SK-N-SH (cell line): ENCODE measurements around the gene GNB1L. TPM values are rescaled to one million over a fixed set of nuclear protein-coding genes. Genes with fewer than 3 reads are reported as not detected.

Source experiments
- CTCF ChIA-PET: fragments of 300-600, 350-600 bp; formaldehyde crosslinking; extraction: SDS; loops from one replicate; lab custom pipeline; 2021; lab: Yijun Ruan, JAX
- POLR2A ChIA-PET: fragments of 350-600 bp; sonication (Branson Sonifier 250); formaldehyde crosslinking; extraction: SDS; loops from one replicate; lab custom pipeline; 2020; ENCODE audit warnings: antibody characterized with exemption, inconsistent platforms; lab: Yijun Ruan, JAX
- DNase-seq: peaks from one replicate; pipeline ENCODE4 v3.0.0; 2012
- H2AFZ ChIP-seq: fragments of 200-600 bp; sonication (generic); 2 replicates; pipeline ENCODE4 v1.8.1; 2016; ENCODE audit warnings: antibody characterized with exemption, mild to moderate bottlenecking, low read depth
- H3F3A ChIP-seq: fragments of 200-600 bp; sonication (generic); replicated peaks from 2 replicates; pipeline ENCODE3; 2016; ENCODE audit warnings: antibody characterized with exemption, mild to moderate bottlenecking; ENCODE audit not compliant: insufficient read depth
- H3K27ac ChIP-seq, 2 experiments: fragments of 200-500 bp in 1 of 2; fragments of 200-600 bp in 1 of 2; sonication (Bioruptor generic) in 1 of 2; sonication (generic), shearing (Covaris generic) in 1 of 2; 2 replicates each; pipeline versions ENCODE4 v1.5.1 to v1.6.1; 2014 to 2016; ENCODE audit warnings: low read depth in 2 of 2, inconsistent platforms in 1 of 2, low read length in 1 of 2, mild to moderate bottlenecking in 1 of 2, mixed read lengths in 1 of 2
- H3K27me3 ChIP-seq: fragments of 200-600 bp; sonication (generic), shearing (Covaris generic); 2 replicates; pipeline ENCODE4 v1.6.1; 2016; ENCODE audit warnings: mixed run types; ENCODE audit not compliant: insufficient read depth
- H3K36me3 ChIP-seq, 2 experiments: fragments of 200-500 bp in 1 of 2; fragments of 200-600 bp in 1 of 2; sonication (Bioruptor generic) in 1 of 2; sonication (generic) in 1 of 2; replicated peaks in 1 of 2; 2 replicates each; pipeline versions ENCODE3 to v1.5.1; 2014 to 2016; ENCODE audit warnings: low read length in 1 of 2, mild to moderate bottlenecking in 1 of 2; ENCODE audit not compliant: insufficient read depth in 2 of 2, control insufficient read depth in 1 of 2
- H3K4me1 ChIP-seq, 2 experiments: fragments of 200-500 bp in 1 of 2; fragments of 200-600 bp in 1 of 2; sonication (Bioruptor generic) in 1 of 2; sonication (generic), shearing (Covaris generic) in 1 of 2; 2 replicates each; pipeline versions ENCODE4 v1.5.1 to v1.6.1; 2014 to 2016; ENCODE audit warnings: low read depth in 1 of 2, low read length in 1 of 2, mixed run types in 1 of 2; ENCODE audit not compliant: insufficient read depth in 2 of 2, control insufficient read depth in 1 of 2
- H3K4me2 ChIP-seq: fragments of 200-600 bp; sonication (generic), shearing (Covaris generic); 2 replicates; pipeline ENCODE4 v1.6.1; 2017; ENCODE audit warnings: mixed run types
- H3K4me3 ChIP-seq, 2 experiments: fragments of 200-500 bp in 1 of 2; fragments of 200-600 bp in 1 of 2; sonication (Bioruptor generic) in 1 of 2; sonication (generic), shearing (Covaris generic) in 1 of 2; 2 replicates each; pipeline versions ENCODE4 v1.5.1 to v1.8.1; 2014 to 2016; ENCODE audit warnings: low read depth in 2 of 2, inconsistent platforms in 1 of 2, low read length in 1 of 2, mild to moderate bottlenecking in 1 of 2, mixed read lengths in 1 of 2, moderate library complexity in 1 of 2
- H3K79me2 ChIP-seq: fragments of 200-600 bp; sonication (generic); 2 replicates; pipeline ENCODE4 v1.8.1; 2017; ENCODE audit warnings: mild to moderate bottlenecking; ENCODE audit not compliant: insufficient read depth
- H3K9ac ChIP-seq: fragments of 200-600 bp; sonication (generic); 2 replicates; pipeline ENCODE4 v1.6.1; 2017; ENCODE audit warnings: mixed run types
- H3K9me2 ChIP-seq: fragments of 200-600 bp; sonication (generic); 2 replicates; pipeline ENCODE4 v1.6.1; 2017; ENCODE audit warnings: mixed run types
- H3K9me3 ChIP-seq: fragments of 200-600 bp; sonication (generic); 2 replicates; pipeline ENCODE4 v1.6.1; 2017; ENCODE audit warnings: mixed run types, mild to moderate bottlenecking, moderate library complexity
- H4K20me1 ChIP-seq: fragments of 200-600 bp; sonication (generic); 2 replicates; pipeline ENCODE4 v1.6.1; 2017; ENCODE audit warnings: mild to moderate bottlenecking, mixed run types; ENCODE audit not compliant: insufficient read depth
- ELF1 ChIP-seq: IDR thresholded peaks from 2 replicates; pipeline ENCODE4 v1.4.0; 2012
- EP300 ChIP-seq, 2 experiments: IDR thresholded peaks; 2 replicates each; pipeline versions ENCODE4 v1.4.0 to v1.6.1; 2012; ENCODE audit warnings: borderline replicate concordance in 1 of 2, low read depth in 1 of 2, low read length in 1 of 2
- FOSL2 ChIP-seq: IDR thresholded peaks from 2 replicates; pipeline ENCODE4 v1.4.0; 2012; ENCODE audit warnings: low read depth, mild to moderate bottlenecking, moderate library complexity, borderline replicate concordance
- FOXJ3 ChIP-seq: sonication (generic); formaldehyde crosslinking; IDR thresholded peaks from 2 replicates; pipeline ENCODE4 v1.5.1; 2020; ENCODE audit warnings: mild to moderate bottlenecking, missing genetic modification reagents
- FOXM1 ChIP-seq: IDR thresholded peaks from 2 replicates; pipeline ENCODE4 v1.4.0; 2012; ENCODE audit warnings: low read depth, mild to moderate bottlenecking
- GABPA ChIP-seq: IDR thresholded peaks from 2 replicates; pipeline ENCODE4 v1.4.0; 2012; ENCODE audit warnings: low read depth, mild to moderate bottlenecking
- GATA2 ChIP-seq: sonication (generic); formaldehyde crosslinking; IDR thresholded peaks from 2 replicates; pipeline ENCODE4 v1.5.0; 2020; ENCODE audit warnings: mild to moderate bottlenecking, missing genetic modification reagents
- JUND ChIP-seq: IDR thresholded peaks from 2 replicates; pipeline ENCODE4 v1.4.0; 2012
- MEF2A ChIP-seq: IDR thresholded peaks from 2 replicates; pipeline ENCODE4 v1.4.0; 2012; ENCODE audit warnings: low read depth, borderline replicate concordance
- MXI1 ChIP-seq: IDR thresholded peaks from 2 replicates; pipeline ENCODE4 v1.6.1; 2012; ENCODE audit warnings: mild to moderate bottlenecking, low read depth, low read length, improper control_type of control experiment
- NFIC ChIP-seq: IDR thresholded peaks from 2 replicates; pipeline ENCODE4 v1.4.0; 2012; ENCODE audit warnings: borderline replicate concordance
- NRF1 ChIP-seq: IDR thresholded peaks from 2 replicates; pipeline ENCODE4 v1.6.1; 2012; ENCODE audit warnings: low read depth, mild to moderate bottlenecking, low read length
- POLR2AphosphoS5 ChIP-seq: IDR thresholded peaks from 2 replicates; pipeline ENCODE4 v1.6.1; 2012; ENCODE audit warnings: low read depth, low read length
- RXRA ChIP-seq: IDR thresholded peaks from 2 replicates; pipeline ENCODE4 v1.4.0; 2012; ENCODE audit warnings: low read depth, mild to moderate bottlenecking, borderline replicate concordance
- SIN3A ChIP-seq: IDR thresholded peaks from 2 replicates; pipeline ENCODE4 v1.6.1; 2012; ENCODE audit warnings: low read depth, mild to moderate bottlenecking, low read length, moderate library complexity, borderline replicate concordance
- TAF1 ChIP-seq: IDR thresholded peaks from 2 replicates; pipeline ENCODE4 v1.6.1; 2012; ENCODE audit warnings: low read depth, mild to moderate bottlenecking, low read length, moderate library complexity, borderline replicate concordance
- TCF12 ChIP-seq: IDR thresholded peaks from 2 replicates; pipeline ENCODE4 v1.4.0; 2012
- TEAD4 ChIP-seq: IDR thresholded peaks from 2 replicates; pipeline ENCODE4 v1.4.0; 2012; ENCODE audit warnings: mild to moderate bottlenecking, borderline replicate concordance; ENCODE audit not compliant: insufficient read depth
- YY1 ChIP-seq: IDR thresholded peaks from 2 replicates; pipeline ENCODE4 v1.4.0; 2012; ENCODE audit warnings: low read depth, mild to moderate bottlenecking
- WGBS: methylation state at CpG from one replicate; pipeline ENCODE4 v1.1.6; 2017; ENCODE audit warnings: low lambda C conversion rate; 5-methylcytosine and 5-hydroxymethylcytosine counted together
- polyA plus RNA-seq, 3 experiments: library from polyadenylated mRNA; depleted of rRNA; stranded (reverse); fragments of >200 nt; gene quantifications; 2 replicates each; pipeline ENCODE4 v1.2.3, GENCODE V29; 2012
- TF ChIP-seq, protein P1 (sequence below): fragments of 150-350 bp; IDR thresholded peaks from 2 replicates; pipeline ENCODE4 v1.6.1; 2016; ENCODE audit warnings: mild to moderate bottlenecking, low read depth, low read length
- TF ChIP-seq, protein P2 (sequence below): fragments of 150-350 bp; IDR thresholded peaks from 2 replicates; pipeline ENCODE4 v1.6.1; 2017; ENCODE audit warnings: antibody characterized with exemption, low read length, low read depth, borderline replicate concordance
- TF ChIP-seq, protein P3 (sequence below): IDR thresholded peaks from 2 replicates; pipeline ENCODE4 v1.4.0; 2012; ENCODE audit warnings: low read depth
- TF ChIP-seq, protein P4 (sequence below): fragments of 200-600 bp; sonication (generic); IDR thresholded peaks from 2 replicates; pipeline ENCODE4 v1.6.1; 2017; ENCODE audit warnings: antibody characterized with exemption, mild to moderate bottlenecking, moderate library complexity
- TF ChIP-seq, protein P5 (sequence below): IDR thresholded peaks from 2 replicates; pipeline ENCODE4 v1.6.1; 2012; ENCODE audit warnings: mild to moderate bottlenecking, low read depth, low read length, moderate library complexity

The GNB1L gene
- polyA plus RNA-seq, 1 of the 3 experiments (the other 2 are of a cell fraction), result 5.9 TPM

DNA sequence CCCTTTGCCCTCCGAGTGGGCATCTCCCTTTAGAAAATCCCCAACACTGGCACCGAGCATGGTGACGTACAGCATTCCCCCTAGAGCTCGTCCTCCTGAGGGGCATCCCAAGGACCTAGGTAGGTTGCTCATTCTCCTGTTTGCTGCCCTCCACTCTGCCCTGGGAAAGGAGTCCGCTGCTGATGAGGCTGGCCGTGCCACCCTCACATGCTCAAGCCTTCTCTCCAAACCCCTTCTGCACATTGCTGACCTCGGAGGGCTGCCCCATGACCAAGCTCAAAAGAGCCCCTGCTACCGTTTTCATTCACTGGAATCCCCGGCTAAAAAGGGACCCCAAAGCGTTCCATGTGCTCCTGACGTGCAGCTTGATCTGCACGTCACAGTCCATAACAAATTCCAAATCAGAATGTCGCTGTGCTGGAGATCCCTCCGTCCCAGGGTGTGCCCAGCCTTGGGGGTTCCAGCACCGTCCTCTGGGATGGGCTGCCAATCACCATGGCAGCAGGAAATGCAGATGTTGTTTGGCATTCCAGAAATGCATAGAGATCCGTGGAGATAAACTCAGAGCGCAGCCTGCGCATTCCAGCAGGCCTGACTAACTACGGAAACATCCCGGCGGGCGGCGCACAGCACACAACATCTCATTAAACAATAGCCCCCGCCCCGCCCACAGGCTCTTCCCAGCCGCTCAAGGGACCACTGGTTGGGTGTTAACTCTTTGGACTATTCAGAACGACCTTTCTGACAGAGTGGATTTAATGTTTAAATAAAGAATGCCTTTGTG lies 26.3 kb upstream of the GNB1L start:
- Histone ChIP-seq H2AFZ (no peak overlapping the region), H3K9me2 (no peaks in the 10 kb centered on the region), H4K20me1 (no peaks in the 10 kb centered on the region), H3K9ac (peak overlapping the region; percentile 62), H3K27ac (peak overlapping the region; percentile 58 to 73; a peak in 3 of 4 replicates), H3K36me3 (no peaks in the 10 kb centered on the region), H3K27me3 (no peaks in the 10 kb centered on the region), H3K9me3 (no peaks in the 10 kb centered on the region), H3K4me2 (peak overlapping the region; percentile 52), H3K4me1 (peaks cover 39 to 41% of the 10 kb centered on the region in 2 experiments; a peak in 3 of 4 replicates), H3K79me2 (peaks cover 26% of the 10 kb centered on the region; the same call in 1 of the 2 replicates), H3K4me3 (no peak overlapping the region; a peak in 1 of 4 replicates), H3F3A (peaks cover 18% of the 10 kb centered on the region)
- DNase-seq, result peak; percentile 51
- WGBS, result 23% methylated on average over 16 of the region's 27 CpGs
- POLR2A ChIA-PET, result no interaction called here
- CTCF ChIA-PET, result interaction anchor here (1.4 to 3.3 kb wide), 4 partner anchors 10 to 150 kb away, joined by 5 to 23 read pairs (median 6); no protein-coding TSS in a partner anchor
- TF ChIP-seq, protein P1, sequence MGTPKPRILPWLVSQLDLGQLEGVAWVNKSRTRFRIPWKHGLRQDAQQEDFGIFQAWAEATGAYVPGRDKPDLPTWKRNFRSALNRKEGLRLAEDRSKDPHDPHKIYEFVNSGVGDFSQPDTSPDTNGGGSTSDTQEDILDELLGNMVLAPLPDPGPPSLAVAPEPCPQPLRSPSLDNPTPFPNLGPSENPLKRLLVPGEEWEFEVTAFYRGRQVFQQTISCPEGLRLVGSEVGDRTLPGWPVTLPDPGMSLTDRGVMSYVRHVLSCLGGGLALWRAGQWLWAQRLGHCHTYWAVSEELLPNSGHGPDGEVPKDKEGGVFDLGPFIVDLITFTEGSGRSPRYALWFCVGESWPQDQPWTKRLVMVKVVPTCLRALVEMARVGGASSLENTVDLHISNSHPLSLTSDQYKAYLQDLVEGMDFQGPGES, result no peak
- TF ChIP-seq POLR2AphosphoS5 (peak; percentile 78), EP300 (IDR thresholded peaks at IDR 0.05; ENCODE audit: borderline replicate concordance in 1 of 2, low read depth in 1 of 2, low read length in 1 of 2) (peak in 1 of 2 experiments; percentile 94; a peak in 1 of 4 replicates), YY1 (peak; percentile 33; the same call in 1 of the 2 replicates), FOSL2 (peak; percentile 91; the same call in 1 of the 2 replicates), FOXJ3 (CRISPR knock-in tag) (no peak), SIN3A (peak; percentile 77; the same call in 1 of the 2 replicates), TAF1 (no peak), TEAD4 (peak; percentile 100), TCF12 (peak; percentile 95), ELF1 (no peak), NRF1 (peak; percentile 39; the same call in 1 of the 2 replicates), MXI1 (no peak), GABPA (no peak), NFIC (peak; percentile 85), RXRA (peak; percentile 67; the same call in 1 of the 2 replicates), FOXM1 (0 out of 2 replicates have a peak, but pooled peaks have one; percentile 27), MEF2A (no peak; the same call in 1 of the 2 replicates), GATA2 (CRISPR knock-in tag) (no peak), JUND (peak; percentile 94; the same call in 1 of the 2 replicates)
- TF ChIP-seq, protein P2, sequence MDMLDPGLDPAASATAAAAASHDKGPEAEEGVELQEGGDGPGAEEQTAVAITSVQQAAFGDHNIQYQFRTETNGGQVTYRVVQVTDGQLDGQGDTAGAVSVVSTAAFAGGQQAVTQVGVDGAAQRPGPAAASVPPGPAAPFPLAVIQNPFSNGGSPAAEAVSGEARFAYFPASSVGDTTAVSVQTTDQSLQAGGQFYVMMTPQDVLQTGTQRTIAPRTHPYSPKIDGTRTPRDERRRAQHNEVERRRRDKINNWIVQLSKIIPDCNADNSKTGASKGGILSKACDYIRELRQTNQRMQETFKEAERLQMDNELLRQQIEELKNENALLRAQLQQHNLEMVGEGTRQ, result no peak
- TF ChIP-seq, protein P3, sequence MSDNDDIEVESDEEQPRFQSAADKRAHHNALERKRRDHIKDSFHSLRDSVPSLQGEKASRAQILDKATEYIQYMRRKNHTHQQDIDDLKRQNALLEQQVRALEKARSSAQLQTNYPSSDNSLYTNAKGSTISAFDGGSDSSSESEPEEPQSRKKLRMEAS, result peak; percentile 58
- TF ChIP-seq, protein P4, sequence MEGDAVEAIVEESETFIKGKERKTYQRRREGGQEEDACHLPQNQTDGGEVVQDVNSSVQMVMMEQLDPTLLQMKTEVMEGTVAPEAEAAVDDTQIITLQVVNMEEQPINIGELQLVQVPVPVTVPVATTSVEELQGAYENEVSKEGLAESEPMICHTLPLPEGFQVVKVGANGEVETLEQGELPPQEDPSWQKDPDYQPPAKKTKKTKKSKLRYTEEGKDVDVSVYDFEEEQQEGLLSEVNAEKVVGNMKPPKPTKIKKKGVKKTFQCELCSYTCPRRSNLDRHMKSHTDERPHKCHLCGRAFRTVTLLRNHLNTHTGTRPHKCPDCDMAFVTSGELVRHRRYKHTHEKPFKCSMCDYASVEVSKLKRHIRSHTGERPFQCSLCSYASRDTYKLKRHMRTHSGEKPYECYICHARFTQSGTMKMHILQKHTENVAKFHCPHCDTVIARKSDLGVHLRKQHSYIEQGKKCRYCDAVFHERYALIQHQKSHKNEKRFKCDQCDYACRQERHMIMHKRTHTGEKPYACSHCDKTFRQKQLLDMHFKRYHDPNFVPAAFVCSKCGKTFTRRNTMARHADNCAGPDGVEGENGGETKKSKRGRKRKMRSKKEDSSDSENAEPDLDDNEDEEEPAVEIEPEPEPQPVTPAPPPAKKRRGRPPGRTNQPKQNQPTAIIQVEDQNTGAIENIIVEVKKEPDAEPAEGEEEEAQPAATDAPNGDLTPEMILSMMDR, result no peak
- TF ChIP-seq, protein P5, sequence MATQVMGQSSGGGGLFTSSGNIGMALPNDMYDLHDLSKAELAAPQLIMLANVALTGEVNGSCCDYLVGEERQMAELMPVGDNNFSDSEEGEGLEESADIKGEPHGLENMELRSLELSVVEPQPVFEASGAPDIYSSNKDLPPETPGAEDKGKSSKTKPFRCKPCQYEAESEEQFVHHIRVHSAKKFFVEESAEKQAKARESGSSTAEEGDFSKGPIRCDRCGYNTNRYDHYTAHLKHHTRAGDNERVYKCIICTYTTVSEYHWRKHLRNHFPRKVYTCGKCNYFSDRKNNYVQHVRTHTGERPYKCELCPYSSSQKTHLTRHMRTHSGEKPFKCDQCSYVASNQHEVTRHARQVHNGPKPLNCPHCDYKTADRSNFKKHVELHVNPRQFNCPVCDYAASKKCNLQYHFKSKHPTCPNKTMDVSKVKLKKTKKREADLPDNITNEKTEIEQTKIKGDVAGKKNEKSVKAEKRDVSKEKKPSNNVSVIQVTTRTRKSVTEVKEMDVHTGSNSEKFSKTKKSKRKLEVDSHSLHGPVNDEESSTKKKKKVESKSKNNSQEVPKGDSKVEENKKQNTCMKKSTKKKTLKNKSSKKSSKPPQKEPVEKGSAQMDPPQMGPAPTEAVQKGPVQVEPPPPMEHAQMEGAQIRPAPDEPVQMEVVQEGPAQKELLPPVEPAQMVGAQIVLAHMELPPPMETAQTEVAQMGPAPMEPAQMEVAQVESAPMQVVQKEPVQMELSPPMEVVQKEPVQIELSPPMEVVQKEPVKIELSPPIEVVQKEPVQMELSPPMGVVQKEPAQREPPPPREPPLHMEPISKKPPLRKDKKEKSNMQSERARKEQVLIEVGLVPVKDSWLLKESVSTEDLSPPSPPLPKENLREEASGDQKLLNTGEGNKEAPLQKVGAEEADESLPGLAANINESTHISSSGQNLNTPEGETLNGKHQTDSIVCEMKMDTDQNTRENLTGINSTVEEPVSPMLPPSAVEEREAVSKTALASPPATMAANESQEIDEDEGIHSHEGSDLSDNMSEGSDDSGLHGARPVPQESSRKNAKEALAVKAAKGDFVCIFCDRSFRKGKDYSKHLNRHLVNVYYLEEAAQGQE, result peak; percentile 34; the same call in 1 of the 2 replicates
